HCT116 (cell line): Measurements from ENCODE around the gene BTBD18.

Experiments
- CTCF ChIP-seq, 3 experiments: fragments of 200-600 bp in 1 of 3; sonication (generic) in 1 of 3; IDR thresholded peaks in 2 of 3; conservative IDR thresholded peaks in 1 of 3; 2 replicates each; pipeline ENCODE4 v1.5.1; 2012 to 2017; ENCODE audit warnings: low read depth in 2 of 3, low read length in 2 of 3, antibody characterized with exemption in 1 of 3, borderline replicate concordance in 1 of 3, control low read depth in 1 of 3, mild to moderate bottlenecking in 1 of 3, mixed read lengths in 1 of 3, mixed run types in 1 of 3, moderate library complexity in 1 of 3; ENCODE audit not compliant: insufficient read depth in 1 of 3
- EZH2 ChIP-seq: fragments of 200-600 bp; sonication (generic); IDR thresholded peaks from 2 replicates; pipeline ENCODE4 v1.6.1; 2017; ENCODE audit warnings: antibody characterized with exemption, mixed run types
- POLR2AphosphoS5 ChIP-seq: IDR thresholded peaks from 2 replicates; pipeline ENCODE4 v1.6.1; 2011; ENCODE audit warnings: mild to moderate bottlenecking, low read depth, low read length, moderate library complexity
- REST ChIP-seq: IDR thresholded peaks from 2 replicates; pipeline ENCODE4 v1.6.1; 2012; ENCODE audit warnings: low read depth
- ZNF274 ChIP-seq: fragments of 200-500 bp; sonication (Bioruptor generic); IDR thresholded peaks from 2 replicates; pipeline ENCODE4 v1.6.1; 2014; ENCODE audit warnings: mild to moderate bottlenecking, low read depth, low read length, inconsistent platforms

GRCh38 chr11:57699813-57700212 is 51.8 kb downstream of the BTBD18 start:
- TF ChIP-seq REST (no peak), CTCF (IDR thresholded peaks at IDR 0.05 in 2 of 3, conservative IDR thresholded peaks at IDR 0.05 in 1 of 3; ENCODE audit: borderline replicate concordance in 1 of 3, insufficient read depth in 1 of 3, low read depth in 2 of 3, low read length in 2 of 3) (no peak), POLR2AphosphoS5 (no peak), EZH2 (no peak), ZNF274 (no peak)
